SK-N-SH treated with all-trans-retinoic acid at 6 μM for 48 hours (cell line): ENCODE measurements around the gene OSER1.

ENCODE experiments used
- ATAC-seq: fragments of 200-7000 bp; cut with Tn5 transposase; 3 replicates; pipeline ENCODE4 v1.9.1; 2020; ENCODE audit warnings: mild to moderate bottlenecking, moderate library complexity
- BACH2 ChIP-seq: fragments of 250-450 bp; sonication (Bioruptor Pico); IDR thresholded peaks from 2 replicates; pipeline ENCODE4 v1.9.0; 2021; ENCODE audit warnings: mild to moderate bottlenecking, borderline replicate concordance
- CSDC2 ChIP-seq: fragments of 250-450 bp; sonication (Bioruptor Pico); IDR thresholded peaks from 2 replicates; pipeline ENCODE4 v1.5.0; 2020; ENCODE audit warnings: mild to moderate bottlenecking, moderate library complexity
- ESRRG ChIP-seq: fragments of 250-450 bp; sonication (Bioruptor Pico); IDR thresholded peaks from 2 replicates; pipeline ENCODE4 v1.6.1; 2021; ENCODE audit warnings: mild to moderate bottlenecking
- GLIS3 ChIP-seq: fragments of 250-450 bp; sonication (Bioruptor Pico); IDR thresholded peaks from 2 replicates; pipeline ENCODE4 v1.5.0; 2020; ENCODE audit warnings: mild to moderate bottlenecking, moderate library complexity
- ISL1 ChIP-seq: fragments of 250-450 bp; sonication (Bioruptor Pico); IDR thresholded peaks from 2 replicates; pipeline ENCODE4 v2.1.2; 2022; ENCODE audit warnings: mild to moderate bottlenecking, moderate library complexity
- OSR1 ChIP-seq: fragments of 250-450 bp; sonication (Bioruptor Pico); IDR thresholded peaks from 2 replicates; pipeline ENCODE4 v1.8.0; 2022; ENCODE audit warnings: moderate library complexity, mild to moderate bottlenecking, inconsistent platforms
- PPARA ChIP-seq: fragments of 250-450 bp; sonication (Bioruptor Pico); IDR thresholded peaks from 2 replicates; pipeline ENCODE4 v1.5.0; 2020; ENCODE audit warnings: mild to moderate bottlenecking, borderline replicate concordance
- RARB ChIP-seq: fragments of 250-450 bp; sonication (Bioruptor Pico); IDR thresholded peaks from 2 replicates; pipeline ENCODE4 v1.8.0; 2021; ENCODE audit warnings: mild to moderate bottlenecking, moderate library complexity
- SNAI2 ChIP-seq: fragments of 250-450 bp; sonication (Bioruptor Pico); IDR thresholded peaks from 2 replicates; pipeline ENCODE4 v1.5.0; 2020; ENCODE audit warnings: mild to moderate bottlenecking, moderate library complexity
- TCF4 ChIP-seq: fragments of 250-450 bp; sonication (Bioruptor Pico); IDR thresholded peaks from 2 replicates; pipeline ENCODE4 v1.8.0; 2021; ENCODE audit warnings: mild to moderate bottlenecking, moderate library complexity, borderline replicate concordance
- TOX ChIP-seq: fragments of 250-450 bp; sonication (Bioruptor Pico); IDR thresholded peaks from 2 replicates; pipeline ENCODE4 v1.8.0; 2021; ENCODE audit warnings: mild to moderate bottlenecking, moderate library complexity, borderline replicate concordance
- ZC3H10 ChIP-seq: fragments of 250-450 bp; sonication (Bioruptor Pico); IDR thresholded peaks from 2 replicates; pipeline ENCODE4 v1.5.1; 2021; ENCODE audit warnings: mild to moderate bottlenecking, moderate library complexity
- ZFP3 ChIP-seq: fragments of 250-450 bp; sonication (Bioruptor Pico); IDR thresholded peaks from 2 replicates; pipeline ENCODE4 v1.5.0; 2020; ENCODE audit warnings: mild to moderate bottlenecking, moderate library complexity
- ZFP30 ChIP-seq: fragments of 450-650 bp; formaldehyde crosslinking; IDR thresholded peaks from 2 replicates; pipeline ENCODE4 v1.5.0; 2022; ENCODE audit warnings: mild to moderate bottlenecking, moderate library complexity
- ZNF565 ChIP-seq: fragments of 450-650 bp; formaldehyde crosslinking; conservative IDR thresholded peaks from 2 replicates; pipeline ENCODE4 v1.5.0; 2020; ENCODE audit warnings: low read depth, mild to moderate bottlenecking, moderate library complexity
- ZNF70 ChIP-seq: fragments of 450-650 bp; formaldehyde crosslinking; IDR thresholded peaks from 2 replicates; pipeline ENCODE4 v1.5.0; 2020; ENCODE audit warnings: mild to moderate bottlenecking, moderate library complexity
- ZNF8 ChIP-seq: fragments of 450-650 bp; formaldehyde crosslinking; IDR thresholded peaks from 2 replicates; pipeline ENCODE4 v1.5.0; 2020; ENCODE audit warnings: mild to moderate bottlenecking, moderate library complexity
- TF ChIP-seq, protein P1 (sequence below): fragments of 250-450 bp; sonication (Bioruptor Pico); IDR thresholded peaks from 2 replicates; pipeline ENCODE4 v1.8.0; 2021; ENCODE audit warnings: low read depth, mild to moderate bottlenecking, moderate library complexity, borderline replicate concordance
- TF ChIP-seq, protein P2 (sequence below): fragments of 250-450 bp; sonication (Bioruptor Pico); IDR thresholded peaks from 2 replicates; pipeline ENCODE4 v1.5.1; 2020; ENCODE audit warnings: low read depth, mild to moderate bottlenecking, moderate library complexity
- TF ChIP-seq, protein P3 (sequence below): fragments of 250-450 bp; sonication (Bioruptor Pico); IDR thresholded peaks from 2 replicates; pipeline ENCODE4 v1.8.0; 2020; ENCODE audit warnings: mild to moderate bottlenecking, moderate library complexity, borderline replicate concordance
- TF ChIP-seq, protein P4 (sequence below): fragments of 250-450 bp; sonication (Bioruptor Pico); IDR thresholded peaks from 2 replicates; pipeline ENCODE4 v1.5.1; 2021; ENCODE audit warnings: mild to moderate bottlenecking, moderate library complexity
- TF ChIP-seq, protein P5 (sequence below): fragments of 250-450 bp; sonication (Bioruptor Pico); IDR thresholded peaks from 2 replicates; pipeline ENCODE4 v1.5.0; 2020; ENCODE audit warnings: mild to moderate bottlenecking, moderate library complexity

OSER1 gene

DNA sequence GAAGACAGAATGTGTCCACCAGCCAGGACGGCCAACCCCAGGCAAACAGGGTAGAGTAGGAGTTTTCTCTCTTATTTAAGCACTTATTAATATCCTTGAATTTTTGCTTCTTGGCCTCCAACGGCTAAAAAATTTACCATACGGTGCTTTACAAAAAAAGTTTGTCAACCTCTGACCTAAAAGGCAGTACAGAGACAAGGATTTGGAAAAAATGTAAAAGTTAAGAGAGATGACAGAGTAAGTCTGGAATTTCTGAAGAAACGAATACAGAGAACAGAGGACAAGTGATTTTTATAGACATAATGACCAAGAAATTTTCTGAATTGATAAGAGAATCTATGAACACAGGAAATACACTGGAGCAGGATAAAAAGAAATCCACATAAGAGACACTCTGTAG is 10.2 kb downstream of the OSER1 start:
- TF ChIP-seq ZFP3 (CRISPR knock-in tag), result peak; percentile 75
- TF ChIP-seq, protein P1, sequence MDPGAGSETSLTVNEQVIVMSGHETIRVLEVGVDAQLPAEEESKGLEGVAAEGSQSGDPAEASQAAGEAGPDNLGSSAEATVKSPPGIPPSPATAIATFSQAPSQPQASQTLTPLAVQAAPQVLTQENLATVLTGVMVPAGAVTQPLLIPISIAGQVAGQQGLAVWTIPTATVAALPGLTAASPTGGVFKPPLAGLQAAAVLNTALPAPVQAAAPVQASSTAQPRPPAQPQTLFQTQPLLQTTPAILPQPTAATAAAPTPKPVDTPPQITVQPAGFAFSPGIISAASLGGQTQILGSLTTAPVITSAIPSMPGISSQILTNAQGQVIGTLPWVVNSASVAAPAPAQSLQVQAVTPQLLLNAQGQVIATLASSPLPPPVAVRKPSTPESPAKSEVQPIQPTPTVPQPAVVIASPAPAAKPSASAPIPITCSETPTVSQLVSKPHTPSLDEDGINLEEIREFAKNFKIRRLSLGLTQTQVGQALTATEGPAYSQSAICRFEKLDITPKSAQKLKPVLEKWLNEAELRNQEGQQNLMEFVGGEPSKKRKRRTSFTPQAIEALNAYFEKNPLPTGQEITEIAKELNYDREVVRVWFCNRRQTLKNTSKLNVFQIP (CRISPR knock-in tag), result no peak
- TF ChIP-seq, all 23 proteins: peak for 1
- no peak for ATAC-seq

DNA sequence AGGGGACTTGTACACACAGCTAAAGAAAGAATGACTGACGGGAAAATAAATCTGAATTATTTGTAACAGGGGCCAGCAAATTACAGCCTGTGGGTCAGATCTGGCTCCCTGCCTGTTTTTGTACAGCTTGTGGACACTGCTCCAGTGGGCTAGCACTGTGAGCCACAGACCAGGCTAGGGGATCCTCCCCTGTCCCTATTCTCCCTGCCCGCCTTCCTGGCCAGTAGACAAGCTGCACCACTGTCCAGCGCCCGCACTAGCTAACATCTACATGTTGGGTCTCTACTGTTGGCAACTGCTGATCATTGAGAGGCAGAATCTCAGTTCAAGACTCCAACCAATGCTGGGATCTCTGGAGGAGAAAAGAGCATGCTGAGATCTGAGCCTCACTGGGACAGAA is 10.7 kb downstream of the OSER1 start:
- ATAC-seq, result no peak

DNA sequence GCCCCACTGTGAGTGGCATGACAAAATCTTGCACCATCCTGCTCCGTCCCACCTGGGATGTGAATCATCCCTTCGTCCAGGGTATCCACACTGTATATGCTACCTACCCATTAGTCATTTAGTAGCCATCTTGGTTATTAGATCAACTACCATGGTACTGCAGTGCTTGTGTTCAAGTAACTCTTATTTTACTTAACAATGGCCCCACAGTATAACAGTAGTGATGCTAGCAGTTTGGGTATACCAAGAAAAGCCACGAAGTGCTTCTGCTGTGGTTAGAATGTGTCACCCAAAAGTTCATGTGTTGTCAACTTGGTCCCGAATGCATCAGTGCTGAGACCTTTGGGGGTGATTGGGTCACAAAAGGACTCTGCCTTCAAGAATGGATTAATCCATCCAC is 11.7 kb downstream of the OSER1 start:
- ATAC-seq, result no peak
- TF ChIP-seq, protein P2, sequence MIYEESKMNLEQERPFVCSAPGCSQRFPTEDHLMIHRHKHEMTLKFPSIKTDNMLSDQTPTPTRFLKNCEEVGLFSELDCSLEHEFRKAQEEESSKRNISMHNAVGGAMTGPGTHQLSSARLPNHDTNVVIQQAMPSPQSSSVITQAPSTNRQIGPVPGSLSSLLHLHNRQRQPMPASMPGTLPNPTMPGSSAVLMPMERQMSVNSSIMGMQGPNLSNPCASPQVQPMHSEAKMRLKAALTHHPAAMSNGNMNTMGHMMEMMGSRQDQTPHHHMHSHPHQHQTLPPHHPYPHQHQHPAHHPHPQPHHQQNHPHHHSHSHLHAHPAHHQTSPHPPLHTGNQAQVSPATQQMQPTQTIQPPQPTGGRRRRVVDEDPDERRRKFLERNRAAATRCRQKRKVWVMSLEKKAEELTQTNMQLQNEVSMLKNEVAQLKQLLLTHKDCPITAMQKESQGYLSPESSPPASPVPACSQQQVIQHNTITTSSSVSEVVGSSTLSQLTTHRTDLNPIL (CRISPR knock-in tag), result no peak
- TF ChIP-seq TOX (CRISPR knock-in tag) (no peak), ZNF8 (CRISPR knock-in tag) (no peak), ZC3H10 (no peak)
- TF ChIP-seq, protein P3, sequence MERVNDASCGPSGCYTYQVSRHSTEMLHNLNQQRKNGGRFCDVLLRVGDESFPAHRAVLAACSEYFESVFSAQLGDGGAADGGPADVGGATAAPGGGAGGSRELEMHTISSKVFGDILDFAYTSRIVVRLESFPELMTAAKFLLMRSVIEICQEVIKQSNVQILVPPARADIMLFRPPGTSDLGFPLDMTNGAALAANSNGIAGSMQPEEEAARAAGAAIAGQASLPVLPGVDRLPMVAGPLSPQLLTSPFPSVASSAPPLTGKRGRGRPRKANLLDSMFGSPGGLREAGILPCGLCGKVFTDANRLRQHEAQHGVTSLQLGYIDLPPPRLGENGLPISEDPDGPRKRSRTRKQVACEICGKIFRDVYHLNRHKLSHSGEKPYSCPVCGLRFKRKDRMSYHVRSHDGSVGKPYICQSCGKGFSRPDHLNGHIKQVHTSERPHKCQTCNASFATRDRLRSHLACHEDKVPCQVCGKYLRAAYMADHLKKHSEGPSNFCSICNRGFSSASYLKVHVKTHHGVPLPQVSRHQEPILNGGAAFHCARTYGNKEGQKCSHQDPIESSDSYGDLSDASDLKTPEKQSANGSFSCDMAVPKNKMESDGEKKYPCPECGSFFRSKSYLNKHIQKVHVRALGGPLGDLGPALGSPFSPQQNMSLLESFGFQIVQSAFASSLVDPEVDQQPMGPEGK (CRISPR knock-in tag), result no peak
- TF ChIP-seq, all 23 proteins: peak for 0

More for the DNA sequence above, 10.7 kb downstream of the OSER1 start:
- no peak for TF ChIP-seq GLIS3 (CRISPR knock-in tag)
- no peak for TF ChIP-seq ZFP3 (CRISPR knock-in tag)
- TF ChIP-seq TCF4, result no peak
- no peak for TF ChIP-seq OSR1 (CRISPR knock-in tag)
- no peak for TF ChIP-seq ZNF70 (CRISPR knock-in tag)
- TF ChIP-seq PPARA, result no peak
- no peak for TF ChIP-seq ZFP30
- TF ChIP-seq ESRRG (CRISPR knock-in tag), result no peak
- no peak for TF ChIP-seq TOX (CRISPR knock-in tag)
- no peak for TF ChIP-seq CSDC2 (CRISPR knock-in tag)
- TF ChIP-seq, protein P4, sequence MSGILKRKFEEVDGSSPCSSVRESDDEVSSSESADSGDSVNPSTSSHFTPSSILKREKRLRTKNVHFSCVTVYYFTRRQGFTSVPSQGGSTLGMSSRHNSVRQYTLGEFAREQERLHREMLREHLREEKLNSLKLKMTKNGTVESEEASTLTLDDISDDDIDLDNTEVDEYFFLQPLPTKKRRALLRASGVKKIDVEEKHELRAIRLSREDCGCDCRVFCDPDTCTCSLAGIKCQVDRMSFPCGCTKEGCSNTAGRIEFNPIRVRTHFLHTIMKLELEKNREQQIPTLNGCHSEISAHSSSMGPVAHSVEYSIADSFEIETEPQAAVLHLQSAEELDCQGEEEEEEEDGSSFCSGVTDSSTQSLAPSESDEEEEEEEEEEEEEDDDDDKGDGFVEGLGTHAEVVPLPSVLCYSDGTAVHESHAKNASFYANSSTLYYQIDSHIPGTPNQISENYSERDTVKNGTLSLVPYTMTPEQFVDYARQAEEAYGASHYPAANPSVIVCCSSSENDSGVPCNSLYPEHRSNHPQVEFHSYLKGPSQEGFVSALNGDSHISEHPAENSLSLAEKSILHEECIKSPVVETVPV (CRISPR knock-in tag), result no peak
- TF ChIP-seq, protein P2 (CRISPR knock-in tag), result no peak
- no peak for TF ChIP-seq ZC3H10
- no peak for TF ChIP-seq SNAI2 (CRISPR knock-in tag)
- no peak for TF ChIP-seq RARB (CRISPR knock-in tag)
- TF ChIP-seq ISL1 (CRISPR knock-in tag), result no peak
- no peak for TF ChIP-seq ZNF565 (CRISPR knock-in tag)
- TF ChIP-seq, all 23 proteins: peak for 0

DNA sequence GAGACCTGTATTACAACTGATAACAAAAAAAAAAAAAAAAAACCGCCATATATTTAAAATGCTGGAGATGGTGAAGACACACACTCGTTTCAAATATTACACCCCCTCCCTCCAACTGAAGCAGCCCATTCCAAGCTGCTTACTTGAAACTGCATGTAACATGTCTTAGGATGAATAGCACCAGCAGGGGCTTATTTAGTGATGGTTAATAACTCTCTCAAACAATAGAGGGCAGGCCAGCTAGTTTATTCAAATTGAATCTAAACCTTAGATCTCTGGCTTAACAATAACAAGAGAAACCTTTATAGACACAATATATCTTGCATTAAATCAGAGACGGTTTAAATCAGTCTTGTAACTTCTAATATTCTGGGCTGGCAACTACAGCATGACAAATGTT is 14.3 kb downstream of the OSER1 start:
- TF ChIP-seq, protein P2 (CRISPR knock-in tag), result no peak
- no peak for TF ChIP-seq ZNF565 (CRISPR knock-in tag)
- TF ChIP-seq ESRRG (CRISPR knock-in tag), result no peak
- no peak for TF ChIP-seq SNAI2 (CRISPR knock-in tag)
- TF ChIP-seq ZNF70 (CRISPR knock-in tag), result no peak
- no peak for TF ChIP-seq GLIS3 (CRISPR knock-in tag)
- TF ChIP-seq RARB (CRISPR knock-in tag), result no peak
- no peak for TF ChIP-seq ZFP3 (CRISPR knock-in tag)
- TF ChIP-seq, protein P4 (CRISPR knock-in tag), result no peak
- TF ChIP-seq, protein P5, sequence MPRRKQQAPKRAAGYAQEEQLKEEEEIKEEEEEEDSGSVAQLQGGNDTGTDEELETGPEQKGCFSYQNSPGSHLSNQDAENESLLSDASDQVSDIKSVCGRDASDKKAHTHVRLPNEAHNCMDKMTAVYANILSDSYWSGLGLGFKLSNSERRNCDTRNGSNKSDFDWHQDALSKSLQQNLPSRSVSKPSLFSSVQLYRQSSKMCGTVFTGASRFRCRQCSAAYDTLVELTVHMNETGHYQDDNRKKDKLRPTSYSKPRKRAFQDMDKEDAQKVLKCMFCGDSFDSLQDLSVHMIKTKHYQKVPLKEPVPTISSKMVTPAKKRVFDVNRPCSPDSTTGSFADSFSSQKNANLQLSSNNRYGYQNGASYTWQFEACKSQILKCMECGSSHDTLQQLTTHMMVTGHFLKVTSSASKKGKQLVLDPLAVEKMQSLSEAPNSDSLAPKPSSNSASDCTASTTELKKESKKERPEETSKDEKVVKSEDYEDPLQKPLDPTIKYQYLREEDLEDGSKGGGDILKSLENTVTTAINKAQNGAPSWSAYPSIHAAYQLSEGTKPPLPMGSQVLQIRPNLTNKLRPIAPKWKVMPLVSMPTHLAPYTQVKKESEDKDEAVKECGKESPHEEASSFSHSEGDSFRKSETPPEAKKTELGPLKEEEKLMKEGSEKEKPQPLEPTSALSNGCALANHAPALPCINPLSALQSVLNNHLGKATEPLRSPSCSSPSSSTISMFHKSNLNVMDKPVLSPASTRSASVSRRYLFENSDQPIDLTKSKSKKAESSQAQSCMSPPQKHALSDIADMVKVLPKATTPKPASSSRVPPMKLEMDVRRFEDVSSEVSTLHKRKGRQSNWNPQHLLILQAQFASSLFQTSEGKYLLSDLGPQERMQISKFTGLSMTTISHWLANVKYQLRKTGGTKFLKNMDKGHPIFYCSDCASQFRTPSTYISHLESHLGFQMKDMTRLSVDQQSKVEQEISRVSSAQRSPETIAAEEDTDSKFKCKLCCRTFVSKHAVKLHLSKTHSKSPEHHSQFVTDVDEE, result no peak
- no peak for TF ChIP-seq BACH2 (CRISPR knock-in tag)
- TF ChIP-seq ZFP30, result no peak
- peak; percentile 85 for ATAC-seq
